Measurements from ENCODE around the gene SLC35G3. TPM values are rescaled to one million over a fixed set of nuclear protein-coding genes. Genes with fewer than 3 reads are reported as not detected.

SLC35G3 gene
- total RNA-seq, 6 experiments from 2014 or later, result not detected

DNA sequence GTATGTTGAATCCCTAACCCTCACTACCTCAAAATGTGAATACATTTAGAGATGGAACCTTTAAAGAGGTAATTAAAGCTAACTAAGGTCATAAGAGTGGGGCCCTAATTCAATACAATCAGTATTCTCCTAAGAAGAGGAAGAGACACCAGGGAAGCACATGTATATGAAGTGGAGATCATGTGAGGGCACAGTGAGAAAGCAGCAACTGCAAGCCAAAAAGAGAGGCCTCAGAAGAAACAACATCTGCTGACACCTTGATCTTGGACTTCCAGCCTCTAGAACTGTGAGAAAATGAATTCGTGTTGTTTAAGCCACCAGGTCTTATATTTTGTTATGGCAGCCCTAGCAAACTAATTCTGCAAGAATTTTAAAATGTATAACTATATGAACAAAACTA lies 35.4 kb upstream of the SLC35G3 start:
- Mint-ChIP-seq H3K9me3 (no peaks in the 10 kb centered on the region), H3K27me3 (ENCODE audit: insufficient read depth) (peaks cover 14% of the 10 kb centered on the region), H3K27ac (no peak overlapping the region), H3K4me1 (ENCODE audit: low read depth) (no peaks in the 10 kb centered on the region), H3K36me3 (ENCODE audit: low read depth) (no peaks in the 10 kb centered on the region), H3K4me3 (no peak overlapping the region)
- DNase-seq, result no peak
- TF ChIP-seq, protein P1, sequence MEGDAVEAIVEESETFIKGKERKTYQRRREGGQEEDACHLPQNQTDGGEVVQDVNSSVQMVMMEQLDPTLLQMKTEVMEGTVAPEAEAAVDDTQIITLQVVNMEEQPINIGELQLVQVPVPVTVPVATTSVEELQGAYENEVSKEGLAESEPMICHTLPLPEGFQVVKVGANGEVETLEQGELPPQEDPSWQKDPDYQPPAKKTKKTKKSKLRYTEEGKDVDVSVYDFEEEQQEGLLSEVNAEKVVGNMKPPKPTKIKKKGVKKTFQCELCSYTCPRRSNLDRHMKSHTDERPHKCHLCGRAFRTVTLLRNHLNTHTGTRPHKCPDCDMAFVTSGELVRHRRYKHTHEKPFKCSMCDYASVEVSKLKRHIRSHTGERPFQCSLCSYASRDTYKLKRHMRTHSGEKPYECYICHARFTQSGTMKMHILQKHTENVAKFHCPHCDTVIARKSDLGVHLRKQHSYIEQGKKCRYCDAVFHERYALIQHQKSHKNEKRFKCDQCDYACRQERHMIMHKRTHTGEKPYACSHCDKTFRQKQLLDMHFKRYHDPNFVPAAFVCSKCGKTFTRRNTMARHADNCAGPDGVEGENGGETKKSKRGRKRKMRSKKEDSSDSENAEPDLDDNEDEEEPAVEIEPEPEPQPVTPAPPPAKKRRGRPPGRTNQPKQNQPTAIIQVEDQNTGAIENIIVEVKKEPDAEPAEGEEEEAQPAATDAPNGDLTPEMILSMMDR (IDR thresholded peaks at IDR 0.05), result no peak

DNA sequence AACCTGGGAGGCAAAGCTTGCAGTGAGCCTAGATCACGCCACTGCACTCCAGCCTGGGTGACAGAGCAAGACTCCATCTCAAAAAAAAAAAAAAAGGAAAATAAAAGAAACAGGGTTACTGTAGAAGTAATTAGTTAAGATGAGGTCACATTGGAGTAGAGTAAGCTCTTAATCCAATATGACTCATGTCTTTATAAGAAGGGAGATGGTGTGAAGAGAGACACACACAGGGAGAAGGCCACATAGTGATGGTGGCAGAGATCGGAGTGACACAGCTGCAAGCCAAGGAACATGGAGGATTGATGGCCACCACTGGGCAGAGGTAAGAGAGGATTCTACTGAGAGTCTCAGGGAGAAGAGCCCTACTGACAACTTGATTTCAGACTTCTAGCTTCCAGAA lies 33.4 kb upstream of the SLC35G3 start:
- Mint-ChIP-seq H3K4me3 (no peak overlapping the region), H3K9me3 (peaks cover 4% of the 10 kb centered on the region), H3K4me1 (ENCODE audit: low read depth) (no peaks in the 10 kb centered on the region), H3K36me3 (ENCODE audit: low read depth) (no peaks in the 10 kb centered on the region), H3K27ac (no peak overlapping the region), H3K27me3 (ENCODE audit: insufficient read depth) (peaks cover 14% of the 10 kb centered on the region)
- no peak for DNase-seq
- TF ChIP-seq, protein P1 (IDR thresholded peaks at IDR 0.05), result no peak

DNA sequence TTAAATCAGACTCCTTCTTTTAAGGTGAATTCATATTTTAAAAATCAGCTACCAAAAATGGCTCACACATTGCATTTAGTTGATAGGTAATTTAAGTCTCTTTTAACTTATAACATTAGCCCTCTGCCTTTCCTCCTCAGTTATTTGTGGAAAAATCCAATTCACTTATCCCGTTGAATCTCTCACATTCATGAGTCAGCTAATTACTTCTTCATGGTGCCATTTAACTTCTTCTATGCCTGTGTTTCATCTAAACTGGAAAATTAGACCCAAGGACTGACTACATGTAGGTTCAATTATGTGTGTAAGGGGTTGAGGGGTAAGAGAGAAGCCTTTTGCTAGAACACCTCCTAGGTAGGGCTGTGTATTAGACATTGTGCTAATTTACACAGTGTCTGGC lies 30.2 kb upstream of the SLC35G3 start:
- Mint-ChIP-seq H3K4me3 (no peak overlapping the region), H3K36me3 (ENCODE audit: low read depth) (no peaks in the 10 kb centered on the region), H3K27me3 (ENCODE audit: insufficient read depth) (peaks cover 11% of the 10 kb centered on the region; the same call in 1 of the 2 replicates), H3K27ac (no peak overlapping the region), H3K4me1 (ENCODE audit: low read depth) (no peaks in the 10 kb centered on the region), H3K9me3 (peaks cover 5% of the 10 kb centered on the region)
- no peak for DNase-seq
- TF ChIP-seq, protein P1 (IDR thresholded peaks at IDR 0.05), result no peak

DNA sequence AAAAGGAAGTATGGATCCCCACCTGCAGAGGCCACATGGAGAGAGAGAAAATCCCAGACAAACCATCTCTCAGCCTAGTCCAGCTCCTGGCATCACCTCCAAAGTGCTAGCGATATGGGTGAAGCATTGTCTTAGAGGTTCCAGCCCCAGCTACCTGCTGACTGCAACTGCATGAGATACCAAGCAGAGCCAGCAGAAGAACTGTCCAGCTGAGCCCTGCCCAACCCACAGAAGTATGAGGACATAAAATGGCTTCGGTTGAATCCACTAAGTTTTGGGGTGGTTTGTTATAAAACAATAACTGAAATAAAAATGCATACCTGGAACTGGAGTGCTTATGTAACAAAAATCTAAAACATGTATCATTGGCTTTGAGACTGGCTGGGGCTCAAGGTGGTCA lies 28.3 kb upstream of the SLC35G3 start:
- peaks cover 5% of the 10 kb centered on the region for H3K9me3 Mint-ChIP-seq
- peaks cover 6% of the 10 kb centered on the region; the same call in 1 of the 2 replicates for H3K27me3 Mint-ChIP-seq (ENCODE audit: insufficient read depth)
- DNase-seq, result no peak
- H3K27ac Mint-ChIP-seq, result no peak overlapping the region
- TF ChIP-seq, protein P1 (IDR thresholded peaks at IDR 0.05), result no peak
- no peaks in the 10 kb centered on the region for H3K36me3 Mint-ChIP-seq (ENCODE audit: low read depth)
- no peaks in the 10 kb centered on the region for H3K4me1 Mint-ChIP-seq (ENCODE audit: low read depth)
- no peak overlapping the region for H3K4me3 Mint-ChIP-seq

DNA sequence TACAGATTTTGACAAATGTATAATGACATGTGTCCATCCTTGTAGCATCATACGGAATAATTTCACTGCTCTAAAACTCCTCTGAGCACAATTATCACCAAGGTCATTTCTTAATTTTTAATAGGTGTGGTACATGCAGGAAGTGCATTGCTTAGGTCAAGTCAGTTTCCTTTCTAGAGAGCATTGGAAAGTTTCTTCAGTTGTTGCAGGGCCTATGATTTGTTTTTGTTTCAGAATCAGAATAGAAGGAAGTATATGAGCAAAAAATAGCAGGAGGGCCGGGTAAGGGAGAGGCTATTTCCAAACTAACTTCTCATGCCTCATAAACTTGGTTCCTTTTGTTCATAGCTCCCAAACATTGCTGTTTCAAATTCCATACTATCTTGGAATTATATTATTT lies 24.7 kb upstream of the SLC35G3 start:
- no peak overlapping the region for H3K27ac Mint-ChIP-seq
- no peak for DNase-seq
- H3K4me1 Mint-ChIP-seq (ENCODE audit: low read depth), result no peaks in the 10 kb centered on the region
- H3K36me3 Mint-ChIP-seq (ENCODE audit: low read depth), result no peaks in the 10 kb centered on the region
- H3K9me3 Mint-ChIP-seq, result peaks cover 5% of the 10 kb centered on the region
- H3K4me3 Mint-ChIP-seq, result no peak overlapping the region
- peaks cover 8% of the 10 kb centered on the region for H3K27me3 Mint-ChIP-seq (ENCODE audit: insufficient read depth)
- TF ChIP-seq, protein P1 (IDR thresholded peaks at IDR 0.05), result no peak

DNA sequence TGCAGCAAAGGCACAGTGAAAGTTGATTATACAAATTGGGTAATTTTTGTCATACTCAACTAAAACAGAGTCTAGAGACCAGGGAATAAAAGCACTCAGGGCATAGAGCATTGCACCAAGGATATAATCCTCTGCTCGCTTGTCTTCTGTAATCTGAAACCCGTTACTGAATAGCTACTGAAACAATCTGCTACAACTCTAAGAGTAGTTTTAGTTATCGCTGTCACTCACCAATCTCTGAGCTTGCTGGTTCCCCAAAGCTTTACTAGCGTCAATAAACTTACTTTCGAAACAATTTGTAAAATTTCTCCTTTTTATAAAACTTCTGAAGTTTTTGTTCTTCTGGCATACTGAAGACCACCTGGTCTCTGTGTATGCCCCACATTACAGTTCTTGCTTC lies 22.9 kb upstream of the SLC35G3 start:
- TF ChIP-seq, protein P1 (IDR thresholded peaks at IDR 0.05), result no peak
- Mint-ChIP-seq H3K36me3 (ENCODE audit: low read depth) (no peaks in the 10 kb centered on the region), H3K27me3 (ENCODE audit: insufficient read depth) (peaks cover 14% of the 10 kb centered on the region), H3K4me1 (ENCODE audit: low read depth) (no peaks in the 10 kb centered on the region), H3K9me3 (peaks cover 5% of the 10 kb centered on the region; the same call in 1 of the 2 replicates), H3K4me3 (no peak overlapping the region), H3K27ac (no peak overlapping the region)
- no peak for DNase-seq
